ENCODE measurements around the gene CHST11. TPM values are rescaled to one million over a fixed set of nuclear protein-coding genes. Genes with fewer than 3 reads are reported as not detected.

The CHST11 gene
- polyA plus RNA-seq, 10 donors = 1.8 to 3.7 (median 2.5) TPM

DNA sequence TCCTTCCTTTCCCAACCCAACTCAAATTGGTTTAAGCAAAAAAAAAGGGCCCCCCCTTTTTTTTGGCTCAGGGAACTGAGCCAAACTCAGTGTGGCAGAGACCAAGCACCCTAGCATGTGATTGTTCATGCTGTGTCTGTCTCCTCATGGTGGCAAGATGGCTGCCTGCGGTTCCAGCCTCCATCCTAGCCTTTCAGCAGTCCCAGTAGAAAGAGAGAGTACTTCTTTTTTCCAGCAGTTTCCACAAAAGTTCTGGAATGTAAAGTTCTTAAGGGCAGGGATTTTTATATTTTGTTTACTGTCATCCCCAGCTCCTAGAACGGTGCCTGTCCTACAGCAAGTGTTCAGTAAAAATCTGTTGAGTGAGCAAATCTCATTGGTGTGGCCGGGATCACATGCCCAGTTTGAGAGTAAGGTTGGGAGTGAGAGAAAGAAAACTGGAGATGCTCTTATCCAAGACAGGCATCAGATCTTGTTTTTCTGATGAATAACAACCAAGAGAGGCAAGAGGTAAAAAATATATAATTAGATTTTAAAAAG lies 22.4 kb downstream of the CHST11 start:
- DNase-seq = no peak

DNA sequence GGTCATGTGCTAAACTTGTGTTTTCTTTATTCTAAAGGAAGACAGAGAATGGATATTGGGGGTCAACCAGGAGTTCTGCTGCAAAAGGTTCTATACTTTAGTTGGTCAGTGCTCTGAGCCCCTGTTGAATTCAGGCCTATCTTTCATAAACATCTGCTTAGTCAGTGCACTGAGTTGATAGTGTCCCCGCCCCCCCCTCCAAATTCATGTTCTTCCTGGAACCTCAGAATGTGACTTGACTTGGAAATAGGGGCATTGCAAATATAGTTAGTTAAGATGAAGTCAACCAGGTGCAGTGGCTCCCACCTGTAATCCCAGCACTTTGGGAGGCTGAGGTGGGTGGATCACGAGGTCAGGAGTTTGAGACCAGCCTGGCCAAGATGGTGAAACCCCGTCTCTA lies 23.3 kb downstream of the CHST11 start:
- DNase-seq = no peak

DNA sequence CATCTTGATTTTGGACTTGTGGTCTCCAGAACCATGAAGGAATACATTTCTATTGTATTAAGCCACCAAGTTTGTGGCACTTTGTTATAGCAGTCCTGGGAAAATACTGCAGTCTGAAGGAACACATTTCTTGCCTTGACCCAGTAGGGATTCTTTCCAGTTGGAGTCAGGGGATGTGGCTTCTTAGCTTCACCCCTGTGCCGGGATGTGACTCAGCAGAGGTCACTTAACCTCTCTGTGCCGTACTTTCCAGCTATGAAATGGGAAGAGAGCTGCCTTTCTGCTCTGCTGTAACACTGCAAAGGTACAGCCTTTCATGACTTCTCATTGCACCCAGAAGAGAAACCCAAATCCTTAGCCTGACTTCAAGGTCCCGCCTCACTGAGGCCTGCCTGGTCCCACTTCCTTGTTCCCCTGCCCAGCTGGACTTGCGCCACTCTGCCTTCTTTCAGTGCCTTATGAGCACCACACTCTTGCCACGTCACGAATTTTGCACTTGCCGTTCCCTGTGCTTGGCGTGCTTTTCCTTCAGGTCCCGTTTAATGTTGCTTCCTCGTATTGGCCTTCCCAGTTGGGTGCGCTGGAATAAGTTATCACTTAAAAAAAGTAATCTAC lies 24.2 kb downstream of the CHST11 start:
- DNase-seq = no peak

DNA sequence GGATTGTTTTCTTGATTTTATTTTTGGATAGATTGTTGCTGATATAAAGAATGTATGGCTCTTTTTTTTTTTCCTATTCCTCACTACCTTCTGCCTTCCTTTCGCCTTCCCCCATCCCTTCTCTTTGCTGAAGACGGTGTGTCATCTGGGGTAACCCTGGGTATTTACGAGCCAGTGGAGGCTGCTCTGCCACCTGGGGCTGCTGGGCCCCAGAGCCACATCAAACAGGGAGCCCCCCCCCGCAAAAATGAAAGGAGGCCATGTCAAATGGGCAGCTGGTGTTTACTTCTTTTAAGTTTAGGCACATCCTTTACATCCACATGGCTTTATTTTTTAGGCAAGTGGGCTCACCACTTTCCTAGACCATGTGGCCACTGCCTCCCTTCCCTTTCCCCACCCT lies 25.4 kb downstream of the CHST11 start:
- DNase-seq = no peak

DNA sequence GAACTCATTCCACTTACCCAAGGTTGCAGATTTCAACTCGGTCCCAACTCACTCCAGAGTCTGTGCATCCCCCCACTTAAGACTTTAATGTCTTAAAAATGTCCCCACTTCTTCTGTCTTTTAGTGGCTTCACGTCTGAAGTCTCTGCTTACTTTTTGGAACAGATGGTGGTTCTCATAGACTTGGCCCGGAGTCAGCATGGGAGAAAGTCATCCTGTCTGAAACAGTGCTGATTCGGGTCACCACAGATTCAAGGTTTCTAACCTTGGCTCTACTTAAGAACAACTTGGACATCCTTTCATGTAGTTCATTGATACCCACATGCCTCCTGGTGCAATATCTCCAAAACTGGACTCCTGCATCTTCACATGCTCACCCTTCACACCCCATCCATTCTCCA lies 26.0 kb downstream of the CHST11 start:
- DNase-seq = no peak

DNA sequence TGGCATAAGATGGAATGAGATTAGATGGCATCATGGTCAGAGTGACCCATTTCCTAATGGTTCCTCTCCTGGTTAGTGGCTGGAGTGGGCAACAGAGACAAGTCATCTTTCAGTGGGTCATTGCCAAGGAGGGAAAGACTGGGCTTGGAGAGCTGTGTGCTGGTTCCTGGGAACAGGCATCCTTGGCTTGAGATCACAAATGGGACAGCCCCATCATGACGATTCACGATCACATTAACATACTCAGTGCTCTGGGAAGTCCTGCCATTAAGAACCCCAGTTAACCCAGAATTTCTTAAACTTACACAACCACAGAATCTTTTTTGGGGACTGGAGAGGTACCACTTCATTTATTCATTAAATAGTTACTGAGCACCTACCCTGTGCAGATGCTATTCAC lies 27.3 kb downstream of the CHST11 start:
- DNase-seq = no peak

DNA sequence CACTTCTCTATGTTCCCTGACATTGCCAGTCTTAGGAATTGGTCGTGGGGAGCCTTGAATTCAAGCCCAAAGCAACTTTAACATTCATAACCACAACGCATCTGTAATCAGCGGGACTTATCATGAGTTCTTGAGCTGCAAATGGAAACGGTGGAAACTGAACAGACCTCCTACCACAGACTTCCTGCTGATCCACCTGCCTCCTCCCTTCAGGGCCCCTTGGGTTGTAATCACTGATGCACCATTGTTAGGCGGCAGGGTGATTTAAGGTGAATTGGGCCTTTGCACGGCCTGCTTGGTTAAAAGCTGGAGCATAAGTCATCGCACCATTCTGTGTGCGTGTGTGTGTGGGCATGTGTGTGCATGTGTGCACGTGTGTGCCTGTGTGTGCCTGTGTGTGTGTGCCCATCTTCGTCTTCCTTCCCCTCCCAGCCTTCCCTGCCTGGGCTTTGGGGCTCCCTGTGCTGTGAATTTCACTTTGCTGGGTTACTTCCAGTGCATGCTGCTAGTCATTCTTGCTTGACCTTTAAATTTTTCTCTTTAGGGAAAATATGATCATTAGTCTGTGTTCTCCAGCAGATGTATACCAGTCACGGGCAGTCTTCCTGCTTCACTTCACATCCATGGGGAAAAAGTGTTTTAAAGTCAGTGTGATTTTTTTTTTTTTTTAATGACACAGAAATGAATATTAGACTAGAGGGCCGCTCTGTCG lies 29.1 kb downstream of the CHST11 start:
- no peak for DNase-seq

DNA sequence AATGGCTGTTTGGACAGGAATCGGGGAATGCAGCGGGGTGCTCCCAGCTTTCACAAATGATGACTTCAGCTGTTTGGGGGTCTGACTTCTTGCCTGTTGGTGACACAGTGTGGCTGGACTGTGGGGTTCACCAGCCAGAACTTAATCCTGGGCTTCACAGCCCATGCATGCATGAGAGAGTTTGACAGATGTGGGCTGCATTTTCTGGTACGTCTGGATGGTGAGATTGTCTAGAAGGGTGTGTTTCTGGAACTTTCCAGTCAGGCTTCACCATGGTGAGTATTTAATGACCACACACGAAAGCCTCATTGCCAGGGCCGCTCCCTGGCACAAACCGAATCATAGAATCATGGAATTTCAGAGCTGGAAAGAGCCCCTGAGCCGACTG lies 29.6 kb downstream of the CHST11 start:
- DNase-seq = no peak

DNA sequence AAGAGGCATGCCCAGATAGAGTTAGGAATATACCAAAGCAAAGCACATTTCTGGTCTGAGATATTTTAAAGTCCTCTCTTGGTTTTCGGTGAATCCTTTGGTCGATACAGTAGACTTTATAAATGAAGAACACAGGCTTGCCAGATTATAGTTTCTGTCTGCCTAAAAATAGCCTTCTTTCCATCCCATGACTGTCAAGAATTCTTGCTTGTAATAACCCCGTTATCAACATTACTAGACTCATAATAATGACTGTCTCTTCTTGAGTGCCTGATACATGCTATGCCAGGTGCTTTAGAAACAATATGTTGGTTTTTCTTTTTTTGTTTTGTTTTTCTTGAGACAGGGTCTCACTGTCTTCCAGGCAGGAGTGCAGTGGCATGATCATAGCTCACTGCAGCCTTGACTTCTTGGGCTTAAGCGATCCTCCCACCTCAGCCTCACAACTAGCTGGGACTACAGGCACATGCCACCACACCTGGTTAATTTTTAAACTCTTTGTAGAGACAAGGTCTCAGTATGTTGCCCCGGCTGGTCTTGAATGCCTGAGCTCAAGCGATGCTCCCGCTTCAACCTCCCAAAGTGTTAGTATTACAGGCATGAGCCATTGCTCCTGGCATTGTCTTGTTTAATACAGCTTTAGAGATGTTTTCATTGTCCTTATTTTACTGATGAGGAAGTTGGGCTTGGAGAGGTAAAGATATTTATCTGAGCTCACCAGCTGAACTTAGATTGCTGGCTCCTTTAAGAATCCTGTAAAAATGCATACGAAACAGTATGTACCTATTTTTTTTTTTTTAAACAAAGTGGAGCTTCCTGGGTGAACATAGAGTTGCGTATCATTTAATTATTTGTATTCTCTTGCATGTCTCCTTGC lies 30.4 kb downstream of the CHST11 start:
- peak in 1 of 3 donors; percentile 43 for DNase-seq

DNA sequence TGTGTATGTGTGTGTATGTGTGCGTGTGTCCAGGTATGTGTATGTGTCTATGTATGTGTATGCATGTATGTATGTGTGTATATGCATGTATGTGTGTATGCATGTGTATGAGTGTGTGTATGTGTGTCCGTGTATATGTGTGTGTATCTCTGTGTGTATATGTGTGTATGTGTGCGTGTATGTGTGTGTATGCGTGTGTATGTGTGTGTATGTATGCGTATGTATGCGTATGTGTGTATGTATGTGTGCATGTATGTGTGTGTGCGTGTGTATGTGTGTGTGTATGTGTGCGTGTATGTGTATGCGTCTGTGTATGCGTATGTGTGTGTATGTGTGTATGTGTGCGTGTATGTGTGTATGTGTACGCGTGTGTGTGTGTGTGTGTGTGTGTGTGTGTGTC lies 31.6 kb downstream of the CHST11 start:
- DNase-seq = no peak

DNA sequence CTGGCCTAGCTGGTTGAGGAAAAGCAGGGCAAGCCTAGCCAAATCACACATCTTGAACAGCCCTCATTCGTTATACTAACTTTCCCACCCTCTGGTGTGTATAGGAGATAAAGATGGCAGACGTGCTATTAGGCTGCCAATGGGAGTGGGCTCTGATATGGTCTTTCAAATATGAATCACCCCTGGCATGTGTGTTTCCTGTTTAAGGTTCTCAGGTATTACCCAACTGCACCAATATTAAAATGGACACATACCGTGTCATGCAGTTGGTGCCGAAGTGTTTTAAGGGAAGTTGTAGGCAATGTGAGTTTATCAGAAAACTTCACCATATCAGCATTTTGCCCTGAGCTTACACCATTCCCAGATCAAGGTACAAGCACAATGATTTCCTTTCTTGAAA lies 33.4 kb downstream of the CHST11 start:
- no peak for DNase-seq

DNA sequence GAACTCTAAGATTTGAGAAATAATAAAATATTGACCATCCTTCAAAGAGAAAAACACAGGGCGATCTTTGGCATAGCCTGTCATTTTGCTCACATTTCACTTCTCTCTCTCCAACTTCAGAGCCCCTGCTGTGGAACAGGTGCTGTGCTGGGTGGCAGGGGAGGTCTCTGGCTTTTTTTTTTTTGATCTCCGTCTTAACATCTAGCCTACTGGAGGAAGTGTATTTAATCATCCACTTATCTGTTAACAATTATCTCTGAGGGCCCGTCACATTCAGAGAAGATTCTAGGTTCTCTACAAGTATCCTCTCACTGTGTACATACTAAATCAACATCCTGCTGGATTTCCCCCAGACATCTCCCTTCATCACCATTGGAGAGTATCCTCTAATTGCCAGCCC lies 34.1 kb downstream of the CHST11 start:
- no peak for DNase-seq

DNA sequence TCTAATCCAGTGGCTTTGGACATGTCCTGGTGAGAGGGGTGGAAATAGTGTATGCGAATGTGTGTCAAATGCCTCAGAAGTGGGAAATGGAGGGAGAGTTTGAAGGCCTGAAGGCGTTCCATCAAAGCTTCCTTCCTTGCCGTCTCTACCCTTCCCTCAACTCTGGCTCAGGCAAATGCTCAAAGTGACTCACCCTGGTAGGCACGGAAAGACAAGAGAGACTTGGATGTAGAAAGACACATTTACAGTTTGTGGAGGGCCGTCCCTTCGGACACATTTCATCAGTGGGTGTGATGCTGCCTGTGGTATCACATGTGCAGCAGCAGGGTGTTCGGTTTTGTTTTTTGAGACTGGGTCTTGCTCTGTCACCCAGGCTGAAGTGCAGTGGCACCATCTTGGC lies 36.7 kb downstream of the CHST11 start:
- DNase-seq = no peak

DNA sequence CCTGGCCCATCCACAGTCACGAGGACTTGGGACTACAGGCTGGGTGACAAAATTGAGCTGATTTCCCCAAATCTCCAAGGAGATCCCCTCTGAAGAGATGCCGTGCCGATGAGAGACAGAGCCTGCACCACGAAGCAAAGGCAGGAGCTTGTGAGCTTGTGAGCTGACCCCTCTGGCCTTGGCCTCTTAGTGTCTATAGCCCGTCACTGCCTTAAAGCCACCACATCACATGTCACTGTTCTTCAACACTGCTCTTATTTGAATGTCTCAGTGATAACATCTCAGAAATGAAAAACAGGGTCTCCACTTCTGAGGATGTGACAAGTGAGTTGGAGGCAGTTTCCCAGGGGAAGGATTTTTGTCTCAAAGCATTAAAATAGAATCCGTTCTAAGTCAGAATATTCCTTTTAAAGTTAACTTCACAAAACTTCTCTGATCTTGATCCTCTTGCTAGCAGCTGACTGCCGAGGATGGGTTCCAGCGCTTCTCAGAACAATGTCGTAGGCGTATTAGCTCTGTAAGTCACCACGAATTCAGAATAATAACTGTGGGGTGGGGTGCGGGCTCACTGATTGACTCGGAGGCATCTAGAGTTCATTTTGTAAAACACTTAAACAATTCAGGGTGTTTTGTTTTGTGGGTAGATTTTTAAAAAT lies 37.5 kb downstream of the CHST11 start:
- no peak for DNase-seq

DNA sequence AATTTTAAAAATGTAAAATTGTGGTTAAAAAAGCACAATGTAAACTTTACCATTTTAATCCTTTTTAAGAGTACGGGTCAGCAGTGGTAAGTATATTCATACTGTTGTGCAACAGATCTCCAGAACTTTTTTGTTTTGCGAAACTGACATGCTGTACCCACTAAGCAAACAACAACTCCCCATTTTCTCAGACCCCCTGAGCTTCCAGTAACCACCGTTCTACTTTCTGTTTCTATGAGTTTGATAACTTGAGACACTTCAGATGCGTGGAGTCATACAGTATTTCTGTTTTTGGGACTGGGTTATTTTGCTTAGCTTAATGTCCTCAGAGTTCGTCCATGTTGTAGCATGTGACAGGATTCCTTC lies 38.0 kb downstream of the CHST11 start:
- DNase-seq = no peak

DNA sequence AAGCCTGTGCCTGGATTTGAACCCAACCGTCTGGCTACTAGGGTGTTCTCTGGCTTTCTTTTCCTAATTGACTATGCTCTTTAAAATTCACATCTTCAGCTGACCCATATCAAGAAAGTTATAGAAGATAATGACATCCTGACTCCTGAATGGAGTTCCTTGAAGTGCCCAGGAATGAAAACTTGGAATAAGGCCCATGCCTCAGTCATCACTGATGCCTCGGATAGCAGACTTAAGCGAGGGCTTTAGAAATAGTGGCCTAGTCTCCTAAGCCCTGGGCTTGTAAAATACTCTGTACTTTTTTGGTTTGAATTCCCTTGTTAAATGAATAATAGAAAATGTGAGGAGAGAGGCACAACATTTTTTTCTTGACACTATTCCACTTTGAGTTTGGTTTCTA lies 39.0 kb downstream of the CHST11 start:
- DNase-seq = no peak

DNA sequence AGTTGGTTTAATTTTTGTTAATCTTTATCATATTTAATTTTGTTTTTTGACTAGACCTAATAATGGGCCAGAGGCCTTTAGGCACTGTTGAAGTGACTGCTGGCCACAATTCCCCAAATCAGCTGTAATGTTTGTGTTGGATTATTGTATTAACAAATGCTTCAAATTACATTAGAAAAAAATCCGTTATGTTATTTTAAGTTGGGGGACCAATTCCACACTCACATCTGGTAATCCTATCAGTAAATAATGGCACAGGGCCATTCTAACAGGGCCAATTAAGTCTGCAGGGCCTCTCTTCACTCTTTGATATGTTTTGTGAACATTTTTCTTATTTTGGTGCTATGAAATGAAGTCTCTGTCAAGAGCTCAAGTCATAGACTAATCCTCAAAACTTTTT lies 39.6 kb downstream of the CHST11 start:
- DNase-seq = peak in 2 of 3 donors; percentile 35 to 62

DNA sequence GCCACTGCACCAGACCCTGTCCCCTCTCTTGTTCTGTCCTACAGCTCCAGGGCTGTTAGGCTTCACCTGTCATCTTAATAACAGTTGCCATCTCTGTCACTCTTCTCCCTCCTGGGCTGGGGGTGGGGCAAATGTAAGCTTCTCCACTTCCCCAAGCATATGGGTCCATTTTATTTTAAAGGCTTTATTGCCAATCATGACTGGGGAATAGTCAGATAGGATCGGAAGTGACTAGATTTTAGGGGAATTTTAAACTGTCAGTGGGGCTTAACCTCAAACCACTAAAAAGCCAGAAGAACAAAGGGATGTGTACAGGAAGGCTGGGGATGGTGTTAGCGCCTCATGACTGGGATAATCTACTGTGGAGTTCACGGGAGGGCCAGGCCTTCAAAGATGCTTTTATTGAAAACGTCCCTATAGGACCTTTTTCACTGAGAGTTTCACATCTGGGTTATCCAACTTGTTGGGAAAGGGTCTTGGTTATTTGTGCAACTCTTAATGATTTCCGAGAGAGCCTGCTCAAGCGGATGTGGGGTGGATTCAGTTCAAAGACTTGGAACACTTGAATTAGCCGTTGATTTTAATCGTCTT lies 41.6 kb downstream of the CHST11 start:
- peak in 1 of 3 donors; percentile 42 for DNase-seq

DNA sequence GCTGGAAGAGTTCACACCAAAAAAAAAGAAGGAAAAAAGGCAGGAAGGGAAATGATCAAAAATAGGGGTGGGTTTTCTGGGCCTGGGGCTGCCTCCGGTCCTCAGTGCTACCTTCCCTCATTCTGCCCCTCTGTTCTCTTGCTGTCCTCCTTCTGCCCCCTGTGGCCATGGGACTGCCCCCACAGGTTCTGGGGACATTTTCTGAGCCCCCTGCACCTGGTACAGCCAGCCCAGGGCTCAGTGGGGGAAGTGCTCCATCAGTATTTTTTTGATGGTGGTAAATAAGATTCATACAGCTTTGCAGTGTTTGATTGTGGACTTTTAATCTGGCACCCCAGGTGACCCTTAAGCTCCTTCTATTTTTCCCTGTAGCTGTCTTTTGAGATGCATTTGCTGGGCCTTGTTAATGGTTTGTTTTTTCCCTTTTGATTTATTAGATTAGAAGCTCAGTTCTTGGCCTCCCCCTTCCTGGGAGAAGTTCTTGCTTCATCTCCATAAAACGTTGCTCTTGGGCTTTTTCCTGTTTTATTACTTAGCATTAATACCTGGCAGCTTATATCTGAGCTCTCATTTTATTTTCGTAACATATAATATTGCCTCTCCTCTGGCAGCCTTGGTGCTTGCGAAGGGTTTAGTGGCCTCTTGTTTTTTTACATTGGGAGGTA lies 43.1 kb downstream of the CHST11 start:
- DNase-seq = no peak

DNA sequence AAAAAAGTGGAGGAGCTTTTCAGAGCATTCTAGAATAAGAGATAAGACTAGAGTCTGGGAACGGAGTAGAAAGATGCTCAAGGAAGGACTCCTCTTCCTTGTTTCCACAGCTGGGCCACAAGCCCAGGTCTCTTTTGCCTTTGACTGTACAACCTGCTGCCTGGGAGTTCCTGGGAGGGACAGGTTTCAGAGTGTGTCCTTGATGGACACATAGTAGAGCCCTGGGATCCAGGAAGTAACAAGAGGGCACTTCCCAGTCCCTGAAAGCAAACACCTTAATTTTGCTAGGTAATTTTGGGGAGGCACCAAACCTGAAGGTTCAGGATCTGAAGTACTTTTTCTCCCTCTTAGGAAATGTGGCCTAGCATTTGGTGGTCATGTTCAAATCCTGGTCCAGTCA lies 44.4 kb downstream of the CHST11 start:
- DNase-seq = no peak

DNA sequence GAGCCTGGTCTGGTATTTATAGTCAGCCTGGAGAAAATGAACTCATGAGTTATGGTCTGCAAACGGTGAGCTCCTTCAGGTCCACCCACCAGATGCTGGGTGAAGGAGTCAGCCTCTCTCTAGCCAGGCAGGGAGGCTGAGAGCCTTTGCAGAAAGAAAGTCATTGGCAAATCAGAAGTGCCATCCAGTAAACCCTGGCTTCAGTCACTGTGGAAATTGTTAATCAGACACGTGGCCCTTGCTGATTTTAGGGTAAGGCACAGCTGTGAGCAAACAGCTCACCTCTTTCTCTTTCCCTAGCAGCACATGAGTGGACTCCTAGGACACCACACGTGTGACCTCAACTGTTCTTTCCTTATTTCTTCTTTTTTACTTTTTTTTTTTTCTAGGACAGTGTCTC lies 44.9 kb downstream of the CHST11 start:
- no peak for DNase-seq

Measured in muscle of back (tissue), 11 donors.